IgD-negative memory B cell (primary cell): ENCODE results near the gene ACBD6. TPM values are rescaled to one million over a fixed set of nuclear protein-coding genes. Genes with fewer than 3 reads are reported as not detected.

Source experiments
- H3K27ac Mint-ChIP-seq, 3 donors: one replicate each; pipeline ENCODE4 v1.8.0; 2020 to 2022; ENCODE audit warnings: mild to moderate bottlenecking in 3 of 3, mixed read lengths in 3 of 3, moderate library complexity in 1 of 3
- H3K27me3 Mint-ChIP-seq: one replicate; pipeline ENCODE4 v1.8.0; 2021; ENCODE audit warnings: mixed read lengths
- H3K36me3 Mint-ChIP-seq: one replicate; pipeline ENCODE4 v1.8.0; 2020; ENCODE audit warnings: mild to moderate bottlenecking, mixed read lengths
- H3K4me1 Mint-ChIP-seq, 3 donors: one replicate each; pipeline ENCODE4 v1.8.0; 2020 to 2022; ENCODE audit warnings: mixed read lengths in 3 of 3, mild to moderate bottlenecking in 1 of 3
- H3K4me3 Mint-ChIP-seq, 4 donors: one replicate each; pipeline ENCODE4 v1.8.0; 2020 to 2022; ENCODE audit warnings: mild to moderate bottlenecking in 4 of 4, mixed read lengths in 4 of 4, moderate library complexity in 3 of 4
- H3K9me3 Mint-ChIP-seq, 3 donors: one replicate each; pipeline ENCODE4 v1.8.0; 2020 to 2021; ENCODE audit warnings: mixed read lengths in 3 of 3, mild to moderate bottlenecking in 1 of 3
- polyA plus RNA-seq: library from polyadenylated mRNA; unstranded; fragments of 300-500 nt; fragmentation: Illumina TruSeq; gene quantifications from one replicate; pipeline ENCODE4 v1.2.3, GENCODE V29; 2021

ACBD6 gene
- polyA plus RNA-seq, 1 donor from 2014 or later = 41.5 TPM

- Mint-ChIP-seq H3K36me3 (no peaks in the 10 kb centered on the region), H3K4me1 (peaks cover 0 to 2% (median 2%) of the 10 kb centered on the region in 3 donors), H3K27ac (no peak overlapping the region), H3K4me3 (no peak overlapping the region), H3K27me3 (peaks cover 3% of the 10 kb centered on the region), H3K9me3 (no peaks in the 10 kb centered on the region)
These were observed 8.5 kb upstream of the ACBD6 start for GRCh38 chr1:180510882-180511281.

- Mint-ChIP-seq H3K36me3 (no peaks in the 10 kb centered on the region), H3K4me3 (no peak overlapping the region), H3K27me3 (peaks cover 3% of the 10 kb centered on the region), H3K27ac (no peak overlapping the region), H3K4me1 (peaks cover 0 to 5% (median 4%) of the 10 kb centered on the region in 3 donors), H3K9me3 (no peaks in the 10 kb centered on the region)
These were observed 6.3 kb upstream of the ACBD6 start for GRCh38 chr1:180508725-180509097.

- Mint-ChIP-seq H3K36me3 (no peaks in the 10 kb centered on the region), H3K4me1 (peaks cover 5 to 11% (median 10%) of the 10 kb centered on the region in 3 donors), H3K4me3 (no peak overlapping the region), H3K9me3 (no peaks in the 10 kb centered on the region), H3K27ac (no peak overlapping the region), H3K27me3 (peaks cover 3% of the 10 kb centered on the region)
These were observed 5.7 kb upstream of the ACBD6 start for GRCh38 chr1:180507795-180508724.

GRCh38 chr1:180505732-180506335 lies 3.5 kb upstream of the ACBD6 start:
- H3K4me3 Mint-ChIP-seq = peak overlapping the region in 1 of 4 donors; percentile 76

GRCh38 chr1:180504186-180504585 lies 1.8 kb upstream of the ACBD6 start:
- Mint-ChIP-seq H3K27ac (peak overlapping the region in 1 of 3 donors; percentile 37), H3K36me3 (no peaks in the 10 kb centered on the region), H3K4me1 (peaks cover 24 to 35% (median 27%) of the 10 kb centered on the region in 3 donors), H3K27me3 (no peaks in the 10 kb centered on the region), H3K4me3 (peak overlapping the region in 3 of 4 donors; percentile 12 to 79 (median 16)), H3K9me3 (no peaks in the 10 kb centered on the region)

More at GRCh38 chr1:180505732-180506335, 3.5 kb upstream of the ACBD6 start:
- peaks cover 17 to 26% (median 21%) of the 10 kb centered on the region in 3 donors for H3K4me1 Mint-ChIP-seq
- H3K9me3 Mint-ChIP-seq = no peaks in the 10 kb centered on the region
- no peak overlapping the region for H3K27ac Mint-ChIP-seq
- peaks cover 3% of the 10 kb centered on the region for H3K27me3 Mint-ChIP-seq
- no peaks in the 10 kb centered on the region for H3K36me3 Mint-ChIP-seq

GRCh38 chr1:180503280-180503862 lies 994 bp upstream of the ACBD6 start:
- peak overlapping the region; percentile 96 to 100 (median 98) for H3K4me3 Mint-ChIP-seq
- H3K27ac Mint-ChIP-seq = peak overlapping the region; percentile 98 to 99 (median 98)
- H3K4me1 Mint-ChIP-seq = peaks cover 26 to 39% (median 27%) of the 10 kb centered on the region in 3 donors
- no peaks in the 10 kb centered on the region for H3K36me3 Mint-ChIP-seq
- H3K27me3 Mint-ChIP-seq = no peaks in the 10 kb centered on the region
- H3K9me3 Mint-ChIP-seq = no peaks in the 10 kb centered on the region

GRCh38 chr1:180501865-180502360 lies 464 bp downstream of the ACBD6 start:
- Mint-ChIP-seq H3K27ac (peak overlapping the region; percentile 90 to 99 (median 98)), H3K36me3 (no peaks in the 10 kb centered on the region), H3K4me1 (peaks cover 26 to 39% (median 28%) of the 10 kb centered on the region in 3 donors), H3K9me3 (no peaks in the 10 kb centered on the region), H3K4me3 (peak overlapping the region; percentile 96 to 100 (median 98)), H3K27me3 (no peaks in the 10 kb centered on the region)

- Mint-ChIP-seq H3K36me3 (no peaks in the 10 kb centered on the region), H3K9me3 (no peaks in the 10 kb centered on the region), H3K27ac (no peak overlapping the region), H3K4me3 (peak overlapping the region in 3 of 4 donors; percentile 38 to 78 (median 77)), H3K4me1 (peaks cover 26 to 45% (median 32%) of the 10 kb centered on the region in 3 donors), H3K27me3 (no peaks in the 10 kb centered on the region)
These were observed 1.7 kb downstream of the ACBD6 start for GRCh38 chr1:180500689-180501088.

GRCh38 chr1:180498594-180498993 lies 3.8 kb downstream of the ACBD6 start:
- Mint-ChIP-seq H3K4me3 (peak overlapping the region in 1 of 4 donors; percentile 48), H3K9me3 (no peaks in the 10 kb centered on the region), H3K4me1 (peaks cover 26 to 40% (median 32%) of the 10 kb centered on the region in 3 donors), H3K27ac (no peak overlapping the region), H3K27me3 (no peaks in the 10 kb centered on the region), H3K36me3 (no peaks in the 10 kb centered on the region)

GRCh38 chr1:180497826-180498225 lies 4.6 kb downstream of the ACBD6 start:
- Mint-ChIP-seq H3K27ac (no peak overlapping the region), H3K9me3 (no peaks in the 10 kb centered on the region), H3K4me3 (no peak overlapping the region), H3K27me3 (no peaks in the 10 kb centered on the region), H3K36me3 (peaks cover 3% of the 10 kb centered on the region), H3K4me1 (peaks cover 21 to 32% (median 24%) of the 10 kb centered on the region in 3 donors)

GRCh38 chr1:180494370-180494769 lies 8.0 kb downstream of the ACBD6 start:
- Mint-ChIP-seq H3K36me3 (peaks cover 3% of the 10 kb centered on the region), H3K27ac (no peak overlapping the region), H3K4me3 (no peak overlapping the region), H3K27me3 (no peaks in the 10 kb centered on the region), H3K9me3 (no peaks in the 10 kb centered on the region), H3K4me1 (peaks cover 5 to 10% (median 8%) of the 10 kb centered on the region in 3 donors)

- no peaks in the 10 kb centered on the region for H3K9me3 Mint-ChIP-seq
- H3K27ac Mint-ChIP-seq = no peak overlapping the region
- no peak overlapping the region for H3K4me3 Mint-ChIP-seq
- peaks cover 0 to 2% (median 0%) of the 10 kb centered on the region in 3 donors for H3K4me1 Mint-ChIP-seq
- peaks cover 5% of the 10 kb centered on the region for H3K36me3 Mint-ChIP-seq
- H3K27me3 Mint-ChIP-seq = no peaks in the 10 kb centered on the region
These were observed 12.4 kb downstream of the ACBD6 start for GRCh38 chr1:180489976-180490375.

GRCh38 chr1:180489313-180489712 lies 13.1 kb downstream of the ACBD6 start:
- no peaks in the 10 kb centered on the region for H3K27me3 Mint-ChIP-seq
- peaks cover 0 to 1% (median 0%) of the 10 kb centered on the region in 3 donors for H3K4me1 Mint-ChIP-seq
- peaks cover 5% of the 10 kb centered on the region for H3K36me3 Mint-ChIP-seq
- no peak overlapping the region for H3K27ac Mint-ChIP-seq
- no peaks in the 10 kb centered on the region for H3K9me3 Mint-ChIP-seq
- no peak overlapping the region for H3K4me3 Mint-ChIP-seq

- Mint-ChIP-seq H3K27ac (no peak overlapping the region), H3K36me3 (peaks cover 5% of the 10 kb centered on the region), H3K27me3 (no peaks in the 10 kb centered on the region), H3K9me3 (no peaks in the 10 kb centered on the region), H3K4me3 (no peak overlapping the region), H3K4me1 (no peaks in the 10 kb centered on the region)
These were observed 13.7 kb downstream of the ACBD6 start for GRCh38 chr1:180488661-180489060.

- Mint-ChIP-seq H3K36me3 (peaks cover 2% of the 10 kb centered on the region), H3K27ac (no peak overlapping the region), H3K4me3 (no peak overlapping the region), H3K9me3 (no peaks in the 10 kb centered on the region), H3K27me3 (no peaks in the 10 kb centered on the region), H3K4me1 (peaks cover 8 to 13% (median 9%) of the 10 kb centered on the region in 3 donors)
These were observed 16.3 kb downstream of the ACBD6 start for GRCh38 chr1:180486092-180486491.
